Renal cortex interstitium (tissue), 11 donors: Measurements from ENCODE around the gene DENND2A. TPM values are rescaled to one million over a fixed set of nuclear protein-coding genes. Genes with fewer than 3 reads are reported as not detected.
A peak's percentile ranks its signal among the peaks of the same experiment; 100 is the strongest.
"Not testable (repeated sequence)": the region's sequence is repeated elsewhere in the genome, so short reads cannot be mapped to it uniquely, and the experiment has no call there.

ENCODE experiments used
- DNase-seq, 11 donors: peaks; one replicate each; pipeline ENCODE4 v3.0.0-alpha.2; 2013; ENCODE audit warnings: low read depth in 9 of 11, low spot score in 4 of 11; ENCODE audit errors: extremely low read depth in 1 of 11
- polyA plus RNA-seq, 3 donors: library from polyadenylated mRNA; unstranded; fragments of 120-200 nt; gene quantifications; one replicate each; pipeline ENCODE4 v1.2.1, GENCODE V29; 2013; ENCODE audit not compliant: insufficient read length in 3 of 3

DENND2A gene
- polyA plus RNA-seq, 3 donors = 34.2 to 37.3 (median 35.4) TPM

DNA sequence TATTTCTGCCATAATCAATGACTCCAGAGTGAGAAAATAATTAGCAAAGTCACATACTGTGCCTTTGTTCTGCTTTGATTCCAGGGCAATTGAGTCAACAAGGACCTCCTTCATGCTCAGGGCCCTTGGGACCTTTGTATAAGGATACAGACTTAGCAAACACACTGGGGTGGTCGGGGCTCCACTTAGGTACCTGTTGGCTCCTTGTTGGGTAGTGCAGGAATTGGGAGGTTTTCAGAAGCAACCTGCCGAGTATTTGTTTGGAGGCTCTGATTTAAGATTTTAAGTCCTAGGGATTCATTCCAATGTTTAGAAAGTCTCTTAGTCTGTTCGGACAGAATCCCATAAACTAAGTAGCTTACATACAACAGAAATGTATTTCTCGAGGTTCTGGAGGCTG, 35.1 kb upstream of the DENND2A start:
- no peak for DNase-seq

DNA sequence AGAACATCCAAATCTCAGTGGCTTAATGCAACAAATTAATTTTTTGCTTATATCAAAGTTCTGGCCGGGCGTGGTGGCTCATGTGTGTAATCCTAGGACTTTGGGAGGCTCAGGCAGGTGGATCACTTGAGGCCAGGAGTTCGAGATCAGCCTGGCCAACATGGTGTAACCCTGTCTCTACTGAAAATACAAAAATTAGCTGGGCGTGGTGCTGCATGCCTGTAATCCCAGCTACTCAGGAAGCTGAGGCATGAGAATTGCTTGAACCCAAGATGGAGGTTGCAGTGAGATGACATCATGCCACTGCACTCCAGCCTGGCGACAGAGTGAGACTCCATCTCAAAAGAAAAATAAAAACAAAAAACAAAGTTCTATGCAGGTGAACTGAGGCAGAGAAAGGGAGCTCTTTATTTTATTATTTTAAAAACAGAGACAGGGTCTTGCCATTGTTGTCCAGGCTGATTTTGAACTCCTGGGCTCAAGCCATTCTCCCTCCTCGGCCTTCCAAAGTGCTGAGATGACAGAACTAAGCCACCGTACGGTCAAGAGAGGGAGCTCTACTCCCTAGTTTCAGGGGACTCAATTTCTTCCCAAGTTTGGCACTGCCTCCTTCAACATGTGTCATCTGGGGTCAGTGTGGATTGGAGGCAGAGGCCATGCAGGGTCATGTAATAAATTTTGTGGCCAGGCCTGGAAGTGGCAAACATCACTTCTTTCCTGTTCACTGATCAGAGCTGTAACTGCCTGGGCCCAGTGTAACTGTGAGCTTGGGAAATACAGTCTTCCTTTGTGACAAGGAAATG, 34.5 kb upstream of the DENND2A start:
- DNase-seq = peak in 5 of 11 donors; percentile 23 to 38 (median 29)

DNA sequence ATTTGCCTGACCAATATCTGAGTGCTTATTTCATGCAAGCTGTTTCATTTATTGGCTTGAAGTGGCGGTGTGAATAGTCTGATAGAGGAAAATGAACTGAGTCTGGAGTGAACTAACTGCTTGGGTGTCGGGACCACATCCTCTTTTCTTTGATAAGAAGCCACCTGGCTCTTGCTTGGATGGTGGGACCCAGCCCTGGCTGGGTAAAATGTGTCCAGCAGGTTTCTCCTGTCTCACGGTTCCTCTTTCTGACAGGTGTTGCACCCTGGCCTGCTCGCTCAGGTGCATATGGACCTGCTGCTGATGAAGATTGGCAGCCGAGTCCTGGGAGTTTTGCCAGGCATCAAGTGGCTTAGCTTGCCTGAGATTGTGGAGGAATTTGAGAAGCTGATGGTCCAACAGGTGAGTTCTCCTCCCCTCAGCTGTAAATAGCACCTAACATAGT, 33.8 kb upstream of the DENND2A start:
- no peak for DNase-seq

DNA sequence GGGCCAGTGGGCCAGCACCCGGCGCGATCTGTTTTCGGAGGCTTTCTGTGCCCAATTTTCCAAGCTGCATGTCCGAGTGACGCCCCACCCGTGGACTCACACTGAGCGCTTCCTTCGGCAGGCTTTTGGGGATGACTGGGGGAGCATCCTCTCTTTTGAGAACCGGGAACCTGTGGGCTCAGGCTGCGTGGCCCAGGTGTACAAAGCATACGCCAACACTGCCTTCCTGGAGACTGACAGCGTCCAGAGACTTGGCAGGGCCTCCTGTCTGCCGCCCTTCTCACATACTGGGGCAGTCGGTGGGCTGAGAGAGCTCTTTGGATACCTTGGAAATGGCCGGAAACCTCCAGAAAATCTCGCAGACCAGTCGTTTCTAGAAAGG, 33.2 kb upstream of the DENND2A start:
- DNase-seq = no peak

DNA sequence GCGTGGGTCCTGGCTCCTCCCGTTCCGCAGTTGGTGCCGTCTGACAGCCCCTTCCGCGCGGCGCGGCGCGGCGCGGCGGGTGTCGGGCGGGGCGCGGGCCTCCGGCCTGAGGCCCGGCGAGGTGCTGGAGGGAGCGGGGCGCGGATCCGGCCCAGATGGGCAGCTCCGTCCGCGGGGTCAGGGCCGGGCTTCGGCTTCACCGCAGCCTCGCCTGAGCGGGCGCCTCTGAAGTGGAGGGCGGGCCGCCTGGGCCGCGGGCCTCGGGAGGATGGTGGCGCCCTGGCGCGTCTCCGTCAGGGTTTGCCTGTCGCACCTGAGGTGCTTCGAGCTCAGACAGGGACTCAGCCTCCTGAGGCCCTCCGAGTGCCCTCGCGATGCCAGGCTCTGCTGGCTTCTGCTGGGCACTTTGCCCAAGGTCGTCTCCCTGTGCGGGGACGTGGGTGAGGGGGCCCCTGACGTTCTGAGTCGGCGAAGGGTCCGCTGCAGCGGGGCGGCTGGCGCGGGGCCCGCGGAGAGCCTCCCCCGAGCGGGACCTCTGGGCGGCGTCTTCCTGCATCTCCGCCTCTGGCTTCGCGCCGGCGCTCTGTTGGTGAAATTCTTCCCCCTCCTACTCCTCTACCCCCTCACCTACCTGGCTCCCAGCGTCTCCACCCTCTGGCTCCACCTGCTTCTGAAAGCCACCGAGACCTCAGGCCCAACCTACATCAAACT, 32.6 kb upstream of the DENND2A start:
- DNase-seq = peak in 6 of 11 donors; percentile 20 to 53 (median 44)

DNA sequence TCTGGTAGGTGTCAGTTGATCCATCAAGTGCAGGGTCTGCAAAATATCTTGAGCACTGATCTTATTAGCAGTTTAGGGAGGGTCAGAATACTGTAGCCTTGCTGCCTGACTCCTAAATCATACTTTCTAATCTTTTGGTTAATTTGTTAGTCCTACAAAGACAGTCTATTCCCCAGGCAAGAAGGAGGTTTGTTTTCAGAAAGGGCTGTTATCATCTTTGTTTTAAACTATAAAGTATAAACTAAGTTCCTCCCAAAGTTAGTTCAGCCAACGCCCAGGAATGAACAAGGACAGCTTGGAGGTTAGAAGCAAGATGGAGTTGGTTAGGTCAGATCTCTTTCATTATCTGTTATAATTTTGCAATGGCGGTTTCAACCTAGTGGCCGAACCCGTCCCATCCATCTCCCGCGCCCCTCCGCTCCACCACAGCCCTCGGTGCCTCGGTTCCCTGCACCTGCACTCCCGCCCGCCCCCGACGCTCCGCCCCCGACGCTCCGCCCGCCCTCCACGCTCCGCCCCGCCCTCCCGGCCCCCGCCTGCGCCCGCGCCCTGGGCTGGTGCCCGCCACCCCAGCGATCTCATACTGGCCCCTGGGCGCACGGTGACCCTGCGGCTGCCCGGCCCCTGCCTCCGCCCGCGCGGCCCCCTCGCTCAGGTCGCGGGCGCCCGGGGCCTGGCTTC, 31.9 kb upstream of the DENND2A start, which contains the start of gene ADCK2:
Gene ADCK2, plus strand, starts transcription at position 564 of the 681 bp plus-strand sequence. CDS start 386 bp downstream, outside the sequence.
- DNase-seq = peak in 3 of 11 donors; percentile 30 to 44 (median 33)

DNA sequence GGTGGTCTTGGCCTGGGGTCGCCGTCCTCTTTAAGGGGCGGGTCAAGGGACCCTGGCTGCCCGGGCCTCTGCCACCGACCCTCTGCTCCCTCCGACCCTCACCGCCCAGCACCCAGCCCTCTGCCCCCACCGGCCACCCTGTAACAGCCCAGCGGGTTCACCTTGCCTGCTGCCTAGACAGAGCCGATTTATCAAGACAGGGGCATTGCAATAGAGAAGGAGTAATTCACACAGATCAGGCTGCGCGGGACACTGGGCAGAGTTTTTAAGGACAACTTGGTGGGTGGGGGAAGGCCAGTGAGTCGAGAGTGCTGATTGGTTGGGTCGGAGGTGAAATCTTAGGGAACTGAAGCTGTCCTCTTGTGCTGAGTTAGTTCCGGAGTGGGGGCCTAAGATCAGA, 31.4 kb upstream of the DENND2A start:
- DNase-seq = no peak

DNA sequence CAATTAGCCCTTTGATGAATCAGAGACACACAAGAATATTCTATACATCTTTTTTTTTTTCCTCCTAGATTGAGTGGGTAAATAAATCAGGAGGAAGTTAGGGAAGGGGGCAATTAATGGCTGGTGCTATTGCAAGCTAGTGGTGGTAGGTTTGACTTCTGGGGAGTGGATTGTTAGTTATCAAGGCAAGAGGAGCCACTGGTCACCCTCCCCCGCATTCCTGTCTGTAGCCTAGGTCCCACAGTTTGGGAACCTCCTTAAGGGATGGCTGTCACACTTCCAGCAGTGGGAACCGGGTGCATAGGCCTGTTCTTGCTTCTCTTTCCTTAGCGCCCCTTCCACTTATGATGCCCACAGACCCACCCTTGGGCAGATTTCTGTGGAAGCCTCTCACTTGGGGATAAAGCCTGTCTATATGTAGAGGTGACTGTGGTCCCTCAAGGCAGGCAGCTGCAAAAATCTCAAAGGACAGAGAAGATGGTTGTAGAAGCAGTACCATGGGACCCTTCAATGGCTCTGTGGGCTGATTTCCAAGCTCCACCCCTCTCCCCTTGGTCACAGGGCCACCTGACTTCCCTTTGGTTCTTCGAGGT, 29.8 kb upstream of the DENND2A start:
- no peak for DNase-seq

DNA sequence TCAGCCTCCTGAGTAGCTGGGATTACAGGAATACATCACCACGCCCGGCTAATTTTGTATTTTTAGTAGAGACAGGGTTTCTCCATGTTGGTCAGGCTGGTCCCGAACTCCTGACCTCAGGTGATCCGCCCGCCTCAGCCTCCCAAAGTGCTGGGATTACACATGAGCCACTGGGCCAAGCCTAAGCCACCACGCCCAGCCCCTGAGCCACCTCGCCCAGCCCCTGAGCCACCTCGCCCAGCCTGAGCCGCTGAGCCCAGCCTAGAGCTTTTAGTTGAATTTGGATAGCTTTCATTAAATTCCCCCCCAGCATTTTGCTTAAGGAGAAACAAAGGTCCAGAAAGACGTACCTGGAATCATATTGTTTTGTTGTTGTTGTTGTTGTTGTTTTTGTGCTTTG, 29.2 kb upstream of the DENND2A start:
- not testable (repeated sequence) for DNase-seq

DNA sequence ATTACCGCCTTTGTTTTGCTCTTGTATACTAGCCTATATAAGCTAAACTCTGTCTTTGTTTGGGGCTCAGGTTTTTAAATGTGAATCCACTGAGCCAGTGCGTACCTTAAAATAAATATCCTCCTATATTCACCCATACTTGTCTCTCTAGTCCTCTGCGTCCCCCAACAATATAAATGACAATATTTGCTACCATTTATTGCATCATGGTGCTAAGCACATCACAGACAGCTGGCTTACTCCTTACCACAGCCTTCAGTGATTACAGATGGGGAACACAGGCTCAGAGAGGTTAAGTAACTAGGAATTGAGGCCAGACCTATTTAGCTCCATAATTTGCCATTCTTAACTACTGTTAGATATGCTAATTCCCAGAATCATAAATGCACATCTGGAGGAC, 28.7 kb upstream of the DENND2A start:
- no peak for DNase-seq

DNA sequence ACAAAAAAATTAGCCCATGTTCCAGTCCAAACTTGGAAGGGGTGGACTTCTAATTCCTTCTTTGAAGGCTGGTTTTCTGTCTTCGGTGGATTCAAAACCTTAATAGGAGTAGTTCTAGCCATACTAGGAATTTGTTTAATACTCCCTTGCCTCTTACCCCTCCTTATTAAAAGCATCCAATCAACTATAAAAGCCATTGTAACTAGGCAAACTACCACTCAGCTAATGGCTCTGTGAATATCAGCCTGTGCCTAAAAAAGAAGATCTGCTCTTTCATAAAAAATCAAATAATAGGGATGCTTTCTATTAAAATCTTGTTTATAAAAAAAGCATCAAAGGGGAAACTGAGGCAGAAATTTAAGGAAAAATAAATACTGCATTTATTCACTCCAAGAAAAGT, 28.0 kb upstream of the DENND2A start:
- DNase-seq = no peak

DNA sequence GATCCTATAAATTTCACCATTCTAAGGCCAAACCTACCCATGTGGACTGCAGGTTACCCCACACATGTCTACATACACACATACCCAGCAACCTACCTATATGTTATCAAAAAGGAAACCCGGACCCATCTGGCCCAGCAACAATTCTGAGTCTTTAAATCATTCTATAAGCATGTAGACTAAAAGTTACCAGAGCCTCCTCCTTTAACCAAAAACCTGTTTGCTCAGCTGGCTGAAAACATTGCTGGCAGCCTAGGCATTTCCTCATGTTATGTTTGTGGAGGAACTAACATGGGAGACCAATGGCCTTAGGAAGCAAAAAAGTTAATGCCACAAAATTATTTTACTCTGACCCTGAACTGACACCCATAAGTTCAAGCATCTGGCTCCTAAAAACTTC, 26.9 kb upstream of the DENND2A start:
- no peak for DNase-seq

DNA sequence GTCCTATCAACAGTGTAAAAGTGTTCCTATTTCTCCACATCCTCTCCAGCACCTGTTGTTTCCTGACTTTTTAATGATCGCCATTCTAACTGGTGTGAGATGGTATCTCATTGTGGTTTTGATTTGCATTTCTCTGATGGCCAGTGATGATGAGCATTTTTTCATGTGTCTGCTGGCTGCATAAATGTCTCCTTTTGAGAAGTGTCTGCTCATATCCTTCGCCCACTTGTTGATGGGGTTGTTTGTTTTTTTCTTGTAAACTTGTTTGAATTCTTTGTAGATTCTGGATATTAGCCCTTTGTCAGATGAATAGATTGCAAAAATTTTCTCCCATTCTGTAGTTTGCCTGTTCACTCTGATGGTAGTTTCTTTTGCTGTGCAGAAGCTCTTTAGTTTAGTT, 22.3 kb upstream of the DENND2A start:
- DNase-seq = not testable (repeated sequence)

DNA sequence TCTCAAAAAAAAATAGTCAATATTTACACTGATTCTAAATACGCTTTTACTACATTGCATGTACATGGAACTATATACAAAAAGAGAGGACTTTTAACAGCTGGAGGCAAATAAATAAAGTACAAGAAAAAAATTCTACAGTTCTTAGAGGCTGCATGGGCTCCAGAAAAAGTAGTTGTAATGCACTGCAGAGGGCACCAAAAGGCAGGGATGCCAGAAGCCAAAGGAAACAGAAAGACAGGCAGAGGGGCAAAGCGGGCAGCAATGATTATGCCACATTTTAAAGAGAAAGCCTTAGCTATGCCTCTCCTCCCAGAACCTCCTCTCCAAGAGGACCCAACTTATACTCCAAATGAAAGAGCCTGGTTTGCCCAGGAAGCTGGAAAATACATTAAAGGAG, 20.5 kb upstream of the DENND2A start:
- no peak for DNase-seq

DNA sequence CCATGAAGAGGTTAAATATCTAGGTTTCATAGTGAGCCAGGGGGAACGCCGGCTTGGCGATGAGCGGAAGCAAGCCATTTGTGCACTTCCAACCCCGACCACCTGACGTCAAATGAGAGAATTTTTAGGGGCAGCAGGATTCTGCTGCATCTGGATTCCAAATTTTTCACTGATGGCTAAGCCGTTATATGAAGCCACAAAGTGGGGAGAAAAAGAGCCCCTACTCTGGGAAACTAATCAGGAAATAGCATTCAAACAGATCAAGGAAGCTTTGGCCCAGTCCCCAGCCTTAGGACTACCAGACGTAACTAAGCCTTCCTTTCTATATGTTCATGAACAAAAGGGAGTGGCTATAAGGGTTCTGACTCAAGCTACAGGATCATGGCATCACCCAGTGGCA, 19.2 kb upstream of the DENND2A start:
- no peak for DNase-seq

DNA sequence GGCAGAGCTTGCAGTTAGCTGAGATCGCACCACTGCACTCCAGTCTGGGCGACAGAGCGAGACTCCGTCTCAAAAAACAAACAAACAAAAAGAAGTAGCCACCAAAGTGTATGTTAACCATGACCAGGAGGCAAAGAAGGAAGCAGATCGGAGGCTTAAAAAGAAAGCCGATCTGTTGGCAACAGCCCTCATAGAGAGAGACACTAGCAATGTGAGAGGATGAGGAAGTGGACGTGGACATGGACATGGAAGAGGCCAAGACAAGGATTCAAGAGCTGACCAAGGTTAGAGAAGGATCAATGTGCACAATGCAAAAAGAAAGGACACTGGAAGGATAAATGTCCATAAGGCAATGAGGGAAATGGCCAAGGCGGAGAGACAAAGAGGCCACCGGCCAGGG, 17.3 kb upstream of the DENND2A start:
- no peak for DNase-seq

DNA sequence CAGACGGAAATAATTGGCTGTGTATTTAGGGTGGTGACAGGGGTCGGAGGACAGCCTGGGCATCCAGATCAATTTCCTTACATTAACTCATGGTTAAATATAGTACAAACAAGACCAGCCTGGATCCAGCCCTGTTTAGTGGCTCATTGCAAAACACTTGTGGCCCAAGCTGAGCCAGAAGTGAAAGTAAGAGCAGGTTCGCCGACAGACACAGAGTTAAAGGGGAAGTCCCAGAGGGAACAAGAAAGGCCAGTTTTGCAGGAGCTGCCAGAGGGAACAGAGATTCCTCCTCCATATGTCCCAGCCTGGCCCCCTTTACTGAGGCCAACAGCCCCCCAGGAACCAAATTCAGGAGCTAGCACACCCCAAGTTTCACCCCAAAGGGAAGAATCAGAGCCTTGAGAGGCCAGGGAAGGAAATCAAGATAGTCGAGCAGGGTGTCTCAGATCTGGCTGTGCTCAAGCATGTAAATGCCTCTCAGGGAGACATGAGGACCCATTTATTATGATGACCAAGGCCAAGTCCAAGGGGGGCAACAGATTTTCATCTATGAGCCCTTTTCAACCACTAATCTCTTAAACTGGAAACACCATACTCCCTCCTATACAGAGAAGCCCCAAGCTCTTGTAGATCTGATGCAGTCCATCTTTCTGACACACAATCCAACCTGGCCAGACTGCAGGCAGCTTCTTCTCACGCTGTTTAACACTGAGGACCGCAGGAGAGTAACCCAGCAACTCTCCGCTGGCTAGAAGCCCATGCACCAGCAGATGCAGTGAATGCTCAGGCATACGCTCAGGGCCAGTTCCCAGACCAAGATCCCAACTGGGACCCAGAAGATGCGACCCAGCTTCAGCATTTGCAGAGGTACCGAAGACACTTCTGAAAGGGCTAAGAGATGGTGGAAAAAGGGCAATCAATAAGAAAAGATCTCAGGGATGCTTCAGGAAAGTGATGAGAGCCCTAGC, 16.2 kb upstream of the DENND2A start:
- peak in 2 of 11 donors; percentile 37 to 43 for DNase-seq
